Measurements from ENCODE around the gene DTWD2. TPM values are rescaled to one million over a fixed set of nuclear protein-coding genes. Genes with fewer than 3 reads are reported as not detected.

Gene DTWD2
- total and polyA plus RNA-seq, 12 donors = 1.7 to 15.7 (median 12.8) TPM

- WGBS, 2 donors = 35 to 43% methylated on average over 7 of the region's 7 CpGs
- TF ChIP-seq CTCF (IDR thresholded peaks at IDR 0.05) = peak; percentile 64 to 92 (median 80)
- H3K4me3 ChIP-seq = peak overlapping the region in 3 of 10 donors; percentile 3 to 24 (median 11)
- H3K9me3 ChIP-seq = no peaks in the 10 kb centered on the region
- H3K36me3 ChIP-seq = no peaks in the 10 kb centered on the region
- no peaks in the 10 kb centered on the region for H3K27me3 ChIP-seq
- ATAC-seq = peak; percentile 72 to 93 (median 84)
- intact Hi-C loops (cut with DNase I) = loop anchor here in 6 of 10 donors (5.0 to 10.0 kb wide), 4 partner anchors 917 to 1337 kb away; no protein-coding TSS in a partner anchor
- DNase-seq = peak in 1 of 2 donors; percentile 41
- peak overlapping the region in 3 of 10 donors; percentile 16 to 48 (median 25) for H3K27ac ChIP-seq
- peaks cover 0 to 26% (median 9%) of the 10 kb centered on the region in 9 donors for H3K4me1 ChIP-seq
Measured at GRCh38 chr5:118791926-118792734, 196.2 kb downstream of the DTWD2 start.

GRCh38 chr5:118789366-118789765, 199.0 kb downstream of the DTWD2 start:
- H3K36me3 ChIP-seq = no peaks in the 10 kb centered on the region
- no peak for TF ChIP-seq CTCF (IDR thresholded peaks at IDR 0.05)
- ATAC-seq (no peak), DNase-seq (no peak)
- H3K27me3 ChIP-seq = no peaks in the 10 kb centered on the region
- H3K27ac ChIP-seq = no peak overlapping the region
- no peak overlapping the region for H3K4me3 ChIP-seq
- H3K4me1 ChIP-seq = peaks cover 0 to 26% (median 9%) of the 10 kb centered on the region in 9 donors
- intact Hi-C loops (cut with DNase I) = no loop called here
- no peaks in the 10 kb centered on the region for H3K9me3 ChIP-seq

- ATAC-seq (no peak), DNase-seq (no peak)
- no peak overlapping the region for H3K4me3 ChIP-seq
- H3K36me3 ChIP-seq = no peaks in the 10 kb centered on the region
- no peak for TF ChIP-seq CTCF (IDR thresholded peaks at IDR 0.05)
- 92 to 95% methylated on average over 2 of the region's 2 CpGs for WGBS, 2 donors
- H3K27me3 ChIP-seq = no peaks in the 10 kb centered on the region
- H3K4me1 ChIP-seq = peaks cover 0 to 26% (median 9%) of the 10 kb centered on the region in 9 donors
- H3K9me3 ChIP-seq = no peaks in the 10 kb centered on the region
- no peak overlapping the region for H3K27ac ChIP-seq
- intact Hi-C loops (cut with DNase I) = no loop called here
Measured at GRCh38 chr5:118788351-118788750, 200.0 kb downstream of the DTWD2 start.

Small RNA genes within 50 kb of the gene (microRNA-seq; reads per million reads assigned to microRNA genes)
- 0 reads per million in 2 donors for gene MIR1244-2

Other genes with a start within 250 kb of the DTWD2 start
- gene DMXL1, start 82.5 kb upstream of the DTWD2 start, total RNA-seq = 10 to 100 TPM; 19.7 to 36.5 (median 26.7) TPM
- 10 to 100 TPM in 1 of 2 donors, 1 to 10 TPM in 1; 5.9 to 15.7 TPM for gene DMXL1, start 82.5 kb upstream of the DTWD2 start, polyA plus RNA-seq